CD4-positive, alpha-beta memory T cell (primary cell): ENCODE data around the gene RBM48. TPM values are rescaled to one million over a fixed set of nuclear protein-coding genes. Genes with fewer than 3 reads are reported as not detected.

Source experiments
- CTCF ChIA-PET: fragments of 350-600 bp; sonication (Branson Sonifier 250); formaldehyde crosslinking; loops from one replicate; lab custom pipeline; 2021; ENCODE audit warnings: inconsistent platforms; ENCODE audit not compliant: partially characterized antibody; lab: Charles Lee
- POLR2A ChIA-PET: fragments of 350-600 bp; sonication (Branson Sonifier 250); formaldehyde crosslinking; loops from one replicate; lab custom pipeline; 2021; ENCODE audit not compliant: partially characterized antibody; lab: Charles Lee
- DNase-seq, 5 donors: peaks; one replicate each; pipeline versions ENCODE4 v3.0.0 to v3.0.0-alpha.2; 2020 to 2022; ENCODE audit warnings: mixed read lengths in 1 of 5
- H3K27ac ChIP-seq: one replicate; pipeline ENCODE4 v1.7.0; 2013; ENCODE audit warnings: low read depth, low read length
- H3K27me3 ChIP-seq: 2 replicates; pipeline ENCODE4 v1.7.0; 2013; ENCODE audit warnings: mild to moderate bottlenecking, low read length, moderate library complexity; ENCODE audit not compliant: insufficient read depth
- H3K36me3 ChIP-seq: 2 replicates; pipeline ENCODE4 v1.7.0; 2013; ENCODE audit warnings: mild to moderate bottlenecking, low read length, moderate library complexity; ENCODE audit not compliant: insufficient read depth
- H3K4me1 ChIP-seq: 2 replicates; pipeline ENCODE4 v1.7.0; 2013; ENCODE audit warnings: mild to moderate bottlenecking, low read length, moderate library complexity; ENCODE audit not compliant: insufficient read depth
- H3K4me3 ChIP-seq, 2 donors: one replicate each; pipeline ENCODE4 v1.7.0; 2013; ENCODE audit warnings: low read length in 2 of 2, mild to moderate bottlenecking in 1 of 2
- H3K9me3 ChIP-seq, 2 donors: one replicate each; pipeline ENCODE4 v1.7.0; 2013; ENCODE audit warnings: low read length in 2 of 2, control low read depth in 1 of 2; ENCODE audit not compliant: control insufficient read depth in 1 of 2
- H3K27ac Mint-ChIP-seq, 7 donors: one replicate each; pipeline ENCODE4 v1.8.0; 2020 to 2021; ENCODE audit warnings: mixed read lengths in 7 of 7, mild to moderate bottlenecking in 6 of 7, inconsistent platforms in 3 of 7, moderate library complexity in 3 of 7
- H3K27me3 Mint-ChIP-seq, 2 donors: one replicate each; pipeline ENCODE4 v1.8.0; 2020 to 2021; ENCODE audit warnings: mixed read lengths in 2 of 2
- H3K36me3 Mint-ChIP-seq, 2 donors: one replicate each; pipeline ENCODE4 v1.8.0; 2020 to 2021; ENCODE audit warnings: mixed read lengths in 2 of 2, inconsistent platforms in 1 of 2, mild to moderate bottlenecking in 1 of 2
- H3K4me1 Mint-ChIP-seq, 4 donors: one replicate each; pipeline ENCODE4 v1.8.0; 2020 to 2021; ENCODE audit warnings: mixed read lengths in 4 of 4, mild to moderate bottlenecking in 1 of 4
- H3K4me3 Mint-ChIP-seq, 8 donors: one replicate each; pipeline ENCODE4 v1.8.0; 2020 to 2021; ENCODE audit warnings: mixed read lengths in 8 of 8, mild to moderate bottlenecking in 7 of 8, moderate library complexity in 6 of 8, inconsistent platforms in 3 of 8
- H3K9me3 Mint-ChIP-seq, 8 donors: one replicate each; pipeline ENCODE4 v1.8.0; 2020 to 2021; ENCODE audit warnings: mixed read lengths in 8 of 8, mild to moderate bottlenecking in 5 of 8, inconsistent platforms in 3 of 8, moderate library complexity in 1 of 8
- intact Hi-C: fragments of 100-400 bp; cut with micrococcal nuclease; formaldehyde crosslinking; loops from one replicate; pipeline ENCODE4 v1.15.1; 2023
- polyA plus RNA-seq, 2 donors: library from polyadenylated mRNA; unstranded; fragments of 300-500 nt; fragmentation: Illumina TruSeq; gene quantifications; one replicate each; pipeline ENCODE4 v1.2.3, GENCODE V29; 2021
- total RNA-seq, 2 experiments: library from RNA; stranded (reverse); gene quantifications; one replicate each; pipeline ENCODE4 v1.2.3, GENCODE V29; 2021

RBM48 gene
- total and polyA plus RNA-seq, 4 experiments from 2014 or later = 28.2 to 37.9 (median 35.4) TPM

DNA sequence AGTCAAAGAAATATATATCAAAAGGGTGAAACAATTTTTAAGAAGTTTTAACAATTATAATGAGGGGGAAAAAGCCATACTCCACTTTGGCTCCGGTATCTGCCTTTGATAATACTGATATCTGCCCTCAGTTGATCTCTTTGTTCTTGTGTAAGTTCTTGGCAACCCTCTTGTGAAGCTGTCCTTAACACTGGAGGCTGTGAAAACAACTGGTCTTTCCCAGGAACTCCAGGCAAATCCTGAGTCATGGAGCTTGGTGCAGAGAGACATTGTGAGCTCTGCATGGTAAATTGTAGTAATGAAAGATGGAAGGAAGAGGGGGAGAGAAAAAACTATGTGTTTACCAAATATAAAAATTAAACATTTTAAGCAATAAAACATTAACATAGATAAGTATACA, 39.0 kb upstream of the RBM48 start:
- H3K27ac ChIP-seq = no peak overlapping the region
- peaks cover 44% of the 10 kb centered on the region for H3K36me3 ChIP-seq
- intact Hi-C loops = no loop called here
- peaks cover 41 to 55% of the 10 kb centered on the region in 2 donors for H3K36me3 Mint-ChIP-seq
- POLR2A ChIA-PET = no interaction called here
- H3K9me3 ChIP-seq = no peaks in the 10 kb centered on the region
- H3K27me3 Mint-ChIP-seq = no peaks in the 10 kb centered on the region
- no peaks in the 10 kb centered on the region for H3K4me1 ChIP-seq
- no peaks in the 10 kb centered on the region for H3K9me3 Mint-ChIP-seq
- no peak overlapping the region for H3K4me3 ChIP-seq
- peak overlapping the region in 3 of 7 donors; percentile 19 to 89 (median 43) for H3K27ac Mint-ChIP-seq
- H3K27me3 ChIP-seq = no peaks in the 10 kb centered on the region
- CTCF ChIA-PET = interaction anchor here (0.8 to 1.5 kb wide), 4 partner anchors 28 to 51 kb away, joined by 3 to 6 read pairs (median 3); partner anchors contain the start of gene GATAD1
- no peak overlapping the region for H3K4me3 Mint-ChIP-seq
- DNase-seq = no peak
- no peaks in the 10 kb centered on the region for H3K4me1 Mint-ChIP-seq

DNA sequence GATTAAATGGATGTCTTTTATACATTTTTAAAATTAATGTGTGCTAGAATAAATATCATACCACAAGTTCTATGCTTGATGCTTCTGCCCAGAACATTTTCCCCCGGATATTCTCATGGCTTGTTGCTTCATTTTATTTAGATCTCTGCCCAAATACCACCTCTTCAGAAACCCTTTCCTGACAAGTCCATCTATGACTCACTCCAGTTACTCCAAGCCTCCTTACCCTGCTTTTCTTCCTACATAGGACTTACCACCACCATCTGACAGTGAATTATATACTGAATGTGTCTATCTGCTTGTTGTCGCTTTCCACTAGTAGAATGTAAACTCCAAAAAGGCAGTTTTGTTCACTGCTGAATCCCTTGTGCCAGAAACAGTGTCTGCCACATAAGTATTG, 31.7 kb upstream of the RBM48 start:
- DNase-seq = no peak
- Histone ChIP-seq H3K27me3 (no peaks in the 10 kb centered on the region), H3K9me3 (no peaks in the 10 kb centered on the region), H3K4me1 (no peaks in the 10 kb centered on the region), H3K36me3 (peaks cover 24% of the 10 kb centered on the region), H3K4me3 (no peak overlapping the region), H3K27ac (no peak overlapping the region)
- Mint-ChIP-seq H3K4me1 (no peaks in the 10 kb centered on the region), H3K4me3 (no peak overlapping the region), H3K27me3 (no peaks in the 10 kb centered on the region), H3K27ac (no peak overlapping the region), H3K9me3 (no peaks in the 10 kb centered on the region), H3K36me3 (peaks cover 48 to 56% of the 10 kb centered on the region in 2 donors)
- CTCF ChIA-PET = no interaction called here
- intact Hi-C loops = no loop called here
- POLR2A ChIA-PET = no interaction called here

DNA sequence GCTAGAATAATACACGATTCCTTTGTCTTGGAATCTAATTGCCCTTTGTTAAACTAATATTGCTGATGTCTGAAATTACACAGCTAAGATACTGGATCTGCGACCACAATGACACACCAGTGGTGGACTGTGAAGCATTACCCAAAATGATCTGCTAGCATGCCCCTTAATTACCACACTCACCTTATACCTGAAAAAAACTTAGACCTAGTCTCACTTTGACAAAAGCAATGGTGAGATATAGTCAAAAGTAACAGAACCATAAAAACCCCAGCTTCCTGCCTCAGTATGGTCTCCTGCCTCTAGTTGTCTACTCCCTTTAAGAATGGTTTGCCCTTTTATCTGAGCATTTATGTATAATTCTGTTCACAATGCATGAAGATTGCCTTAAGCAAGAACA, 30.0 kb upstream of the RBM48 start:
- Histone ChIP-seq H3K27ac (no peak overlapping the region), H3K27me3 (no peaks in the 10 kb centered on the region), H3K4me3 (no peak overlapping the region), H3K9me3 (no peaks in the 10 kb centered on the region), H3K4me1 (no peaks in the 10 kb centered on the region), H3K36me3 (peaks cover 33% of the 10 kb centered on the region)
- H3K36me3 Mint-ChIP-seq = peaks cover 45 to 54% of the 10 kb centered on the region in 2 donors
- intact Hi-C loops = no loop called here
- DNase-seq = no peak
- no peaks in the 10 kb centered on the region for H3K9me3 Mint-ChIP-seq
- H3K27me3 Mint-ChIP-seq = no peaks in the 10 kb centered on the region
- H3K4me3 Mint-ChIP-seq = no peak overlapping the region
- no peaks in the 10 kb centered on the region for H3K4me1 Mint-ChIP-seq
- ChIA-PET CTCF (no interaction called here), POLR2A (no interaction called here)
- H3K27ac Mint-ChIP-seq = no peak overlapping the region

DNA sequence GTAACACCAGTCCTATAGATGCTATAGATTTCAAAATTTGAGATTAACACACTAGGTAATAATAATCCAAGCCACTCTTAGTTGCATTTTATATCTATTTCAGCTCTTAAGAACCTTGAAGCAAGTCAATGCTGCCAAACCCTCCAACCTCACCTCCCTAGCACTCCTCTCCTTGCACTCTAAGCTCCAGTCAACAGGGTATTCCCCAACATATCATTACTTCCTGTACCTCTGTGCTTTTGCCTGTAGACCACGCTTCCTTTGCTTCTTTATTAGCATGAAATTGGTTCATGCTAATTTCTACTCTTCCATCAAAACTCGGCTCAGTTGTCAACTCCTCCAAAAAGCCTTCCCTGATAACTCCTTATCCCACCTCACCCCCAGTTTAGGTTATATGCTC, 24.8 kb upstream of the RBM48 start:
- peaks cover 32% of the 10 kb centered on the region for H3K36me3 ChIP-seq
- H3K27me3 Mint-ChIP-seq = no peaks in the 10 kb centered on the region
- CTCF ChIA-PET = no interaction called here
- H3K4me3 ChIP-seq = no peak overlapping the region
- POLR2A ChIA-PET = no interaction called here
- H3K4me1 Mint-ChIP-seq = no peaks in the 10 kb centered on the region
- H3K9me3 Mint-ChIP-seq = no peaks in the 10 kb centered on the region
- H3K4me3 Mint-ChIP-seq = no peak overlapping the region
- H3K9me3 ChIP-seq = no peaks in the 10 kb centered on the region
- H3K36me3 Mint-ChIP-seq = peaks cover 54 to 61% of the 10 kb centered on the region in 2 donors
- no peaks in the 10 kb centered on the region for H3K27me3 ChIP-seq
- DNase-seq = no peak
- H3K4me1 ChIP-seq = no peaks in the 10 kb centered on the region
- intact Hi-C loops = no loop called here
- peak overlapping the region in 3 of 7 donors; percentile 39 to 53 (median 53) for H3K27ac Mint-ChIP-seq
- no peak overlapping the region for H3K27ac ChIP-seq

DNA sequence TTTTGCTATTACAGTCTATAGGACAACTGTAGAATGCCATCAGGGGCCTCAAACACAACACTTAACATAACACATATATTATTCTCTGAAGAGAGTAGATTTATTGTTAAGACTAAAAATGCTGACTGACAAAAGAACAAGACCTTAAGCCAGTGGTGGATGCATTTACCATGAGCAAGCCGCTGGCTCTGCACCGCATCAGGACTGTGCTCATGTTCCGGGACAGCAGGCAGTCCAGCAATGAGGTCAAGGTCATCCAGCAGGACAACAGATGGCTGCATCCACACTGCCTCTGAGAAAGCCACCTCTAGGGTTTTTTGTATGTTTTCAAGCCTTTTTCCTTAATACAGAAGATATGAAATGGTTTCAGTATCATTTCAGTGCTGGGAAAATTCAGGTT, 24.0 kb upstream of the RBM48 start:
- peaks cover 25% of the 10 kb centered on the region for H3K36me3 ChIP-seq
- Mint-ChIP-seq H3K9me3 (no peaks in the 10 kb centered on the region), H3K27ac (peak overlapping the region in 1 of 7 donors; percentile 21), H3K4me1 (no peaks in the 10 kb centered on the region), H3K27me3 (no peaks in the 10 kb centered on the region), H3K36me3 (peaks cover 52 to 58% of the 10 kb centered on the region in 2 donors), H3K4me3 (no peak overlapping the region)
- ChIA-PET POLR2A (no interaction called here), CTCF (no interaction called here)
- H3K4me3 ChIP-seq = no peak overlapping the region
- no peak overlapping the region for H3K27ac ChIP-seq
- intact Hi-C loops = no loop called here
- no peaks in the 10 kb centered on the region for H3K9me3 ChIP-seq
- no peak for DNase-seq
- no peaks in the 10 kb centered on the region for H3K27me3 ChIP-seq
- H3K4me1 ChIP-seq = no peaks in the 10 kb centered on the region

DNA sequence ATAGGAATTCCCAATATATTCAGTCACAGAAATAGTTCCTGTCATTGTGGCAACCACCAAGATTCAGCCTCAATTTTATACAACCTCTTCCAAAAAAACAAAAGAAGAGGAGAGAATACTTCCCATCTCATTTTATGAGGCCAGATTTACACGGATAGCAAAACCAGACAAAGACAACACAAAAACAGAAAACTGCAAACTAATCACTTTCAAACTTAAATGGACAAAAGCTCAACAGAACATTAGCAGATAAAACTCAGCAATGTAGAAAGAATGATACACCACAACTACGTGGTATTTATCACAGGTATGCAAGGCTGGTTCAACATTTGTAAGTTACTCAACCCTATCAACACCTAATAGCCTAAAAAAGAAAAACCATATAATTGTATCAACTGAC, 22.2 kb upstream of the RBM48 start:
- POLR2A ChIA-PET = no interaction called here
- Mint-ChIP-seq H3K4me1 (no peaks in the 10 kb centered on the region), H3K9me3 (no peaks in the 10 kb centered on the region), H3K36me3 (peaks cover 37 to 44% of the 10 kb centered on the region in 2 donors), H3K4me3 (no peak overlapping the region), H3K27ac (peak overlapping the region in 2 of 7 donors; percentile 3 to 68), H3K27me3 (no peaks in the 10 kb centered on the region)
- CTCF ChIA-PET = no interaction called here
- no peaks in the 10 kb centered on the region for H3K4me1 ChIP-seq
- no peak for DNase-seq
- H3K36me3 ChIP-seq = peaks cover 12% of the 10 kb centered on the region
- no peaks in the 10 kb centered on the region for H3K9me3 ChIP-seq
- H3K4me3 ChIP-seq = no peak overlapping the region
- H3K27me3 ChIP-seq = no peaks in the 10 kb centered on the region
- no peak overlapping the region for H3K27ac ChIP-seq
- intact Hi-C loops = no loop called here

DNA sequence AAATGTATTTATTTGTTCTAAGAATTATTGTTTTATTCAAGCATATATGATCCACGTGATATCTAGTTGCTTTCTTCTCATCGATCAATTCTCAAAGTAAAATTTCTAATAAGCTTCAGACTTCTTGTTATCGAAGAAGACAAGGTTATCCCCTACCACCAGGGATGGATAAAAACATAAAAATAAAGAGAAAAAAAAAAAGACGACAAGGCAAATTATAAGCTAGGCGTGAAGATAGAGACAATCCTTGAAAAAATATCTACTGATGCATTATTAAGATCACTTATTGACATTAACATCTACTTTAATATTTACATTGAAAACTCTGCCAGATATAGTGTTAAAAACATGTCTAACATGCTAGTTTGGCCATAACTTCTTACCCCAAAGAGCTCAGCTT, 19.6 kb upstream of the RBM48 start:
- no peak overlapping the region for H3K27ac Mint-ChIP-seq
- no peak for DNase-seq

More for the DNA sequence above, 19.6 kb upstream of the RBM48 start:
- H3K9me3 ChIP-seq = no peaks in the 10 kb centered on the region
- no peaks in the 10 kb centered on the region for H3K27me3 Mint-ChIP-seq
- intact Hi-C loops = no loop called here
- peaks cover 3% of the 10 kb centered on the region for H3K36me3 ChIP-seq
- no peak overlapping the region for H3K4me3 ChIP-seq
- no peaks in the 10 kb centered on the region for H3K4me1 ChIP-seq
- no peak overlapping the region for H3K27ac ChIP-seq
- ChIA-PET CTCF (interaction anchor here (1.2 kb wide), 1 partner anchor 48 kb away, joined by 3 read pairs; no protein-coding TSS in a partner anchor), POLR2A (no interaction called here)
- H3K4me1 Mint-ChIP-seq = peaks cover 0 to 2% (median under 1%) of the 10 kb centered on the region in 4 donors
- no peak overlapping the region for H3K4me3 Mint-ChIP-seq
- no peaks in the 10 kb centered on the region for H3K9me3 Mint-ChIP-seq
- peaks cover 33 to 37% of the 10 kb centered on the region in 2 donors for H3K36me3 Mint-ChIP-seq
- no peaks in the 10 kb centered on the region for H3K27me3 ChIP-seq
